Loucy (cell line): ENCODE measurements around the gene MAD1L1.

Experiments used
- H2AFZ ChIP-seq: fragments of 200-600 bp; sonication (generic); 2 replicates; pipeline ENCODE4 v1.6.0; 2016; ENCODE audit warnings: antibody characterized with exemption, mild to moderate bottlenecking, low read length, moderate library complexity
- H3F3A ChIP-seq: fragments of 200-600 bp; 2 replicates; pipeline ENCODE4 v1.6.0; 2016; ENCODE audit warnings: antibody characterized with exemption, low read depth, mild to moderate bottlenecking
- H3K27me3 ChIP-seq: fragments of 200-600 bp; sonication (generic); 2 replicates; pipeline ENCODE4 v1.6.1; 2014; ENCODE audit warnings: low read length, mild to moderate bottlenecking; ENCODE audit not compliant: insufficient read depth, poor library complexity, severe bottlenecking
- H3K36me3 ChIP-seq: fragments of 200-600 bp; sonication (generic); 2 replicates; pipeline ENCODE4 v1.6.1; 2016; ENCODE audit warnings: low read length; ENCODE audit not compliant: insufficient read depth
- H3K4me1 ChIP-seq: fragments of 200-600 bp; sonication (generic); 2 replicates; pipeline ENCODE4 v1.5.1; 2014; ENCODE audit warnings: low read length, mild to moderate bottlenecking; ENCODE audit not compliant: insufficient read depth, poor library complexity, severe bottlenecking
- H3K4me2 ChIP-seq: fragments of 200-600 bp; sonication (generic); 2 replicates; pipeline ENCODE4 v1.6.0; 2014; ENCODE audit warnings: antibody characterized with exemption, low read length, low read depth, mild to moderate bottlenecking; ENCODE audit not compliant: poor library complexity, severe bottlenecking
- H3K4me3 ChIP-seq: fragments of 200-600 bp; sonication (generic); 2 replicates; pipeline ENCODE4 v1.5.1; 2014; ENCODE audit warnings: low read length, mild to moderate bottlenecking, mixed read lengths; ENCODE audit not compliant: poor library complexity, severe bottlenecking
- H3K79me2 ChIP-seq: fragments of 200-600 bp; sonication (generic); 2 replicates; pipeline ENCODE4 v1.6.1; 2014; ENCODE audit warnings: low read length; ENCODE audit not compliant: insufficient read depth
- H3K9ac ChIP-seq: fragments of 200-600 bp; sonication (generic); 2 replicates; pipeline ENCODE4 v1.6.0; 2014; ENCODE audit warnings: mild to moderate bottlenecking, low read depth, low read length, moderate library complexity; ENCODE audit not compliant: poor library complexity, severe bottlenecking
- H3K9me2 ChIP-seq: fragments of 200-600 bp; sonication (generic); replicated peaks from 2 replicates; pipeline ENCODE4 v1.6.1; 2016; ENCODE audit warnings: low read depth, low read length, mixed read lengths
- H3K9me3 ChIP-seq: fragments of 200-600 bp; sonication (generic); 2 replicates; pipeline ENCODE4 v1.6.1; 2014; ENCODE audit warnings: mild to moderate bottlenecking, antibody characterized with exemption, low read length, low read depth; ENCODE audit not compliant: insufficient read depth
- H4K20me1 ChIP-seq: fragments of 200-600 bp; sonication (generic); 2 replicates; pipeline ENCODE4 v1.6.0; 2014; ENCODE audit warnings: antibody characterized with exemption, low read length, mild to moderate bottlenecking; ENCODE audit not compliant: insufficient read depth, poor library complexity, severe bottlenecking
- CTCF ChIP-seq: fragments of 200-600 bp; sonication (generic); conservative IDR thresholded peaks from 2 replicates; pipeline ENCODE4 v1.5.1; 2014; ENCODE audit warnings: mild to moderate bottlenecking, antibody characterized with exemption, low read length
- EZH2phosphoT487 ChIP-seq: fragments of 200-600 bp; IDR thresholded peaks from 2 replicates; pipeline ENCODE4 v1.6.1; 2018; ENCODE audit warnings: antibody characterized with exemption, mild to moderate bottlenecking, moderate library complexity, borderline replicate concordance

The MAD1L1 gene

GRCh38 chr7:1987591-1988532 is 244.9 kb downstream of the MAD1L1 start:
- Histone ChIP-seq H3K4me2 (no peak overlapping the region), H3K9me2 (no peaks in the 10 kb centered on the region)
- TF ChIP-seq EZH2phosphoT487 (no peak), CTCF (no peak)

GRCh38 chr7:1987084-1987535 is 245.6 kb downstream of the MAD1L1 start:
- no peaks in the 10 kb centered on the region for H3K27me3 ChIP-seq
- H4K20me1 ChIP-seq, result peaks cover 3% of the 10 kb centered on the region
- H3K4me2 ChIP-seq, result no peak overlapping the region
- no peak overlapping the region for H3K4me3 ChIP-seq
- H3K9ac ChIP-seq, result no peak overlapping the region
- no peaks in the 10 kb centered on the region for H3K4me1 ChIP-seq
- peaks cover 14% of the 10 kb centered on the region; the same call in 1 of the 2 replicates for H3K36me3 ChIP-seq
- no peaks in the 10 kb centered on the region for H3F3A ChIP-seq
- H2AFZ ChIP-seq, result no peak overlapping the region
- no peaks in the 10 kb centered on the region for H3K9me2 ChIP-seq
- TF ChIP-seq EZH2phosphoT487, result no peak
- no peak for TF ChIP-seq CTCF
- no peaks in the 10 kb centered on the region for H3K79me2 ChIP-seq
- H3K9me3 ChIP-seq, result no peaks in the 10 kb centered on the region

More at GRCh38 chr7:1987591-1988532, 244.9 kb downstream of the MAD1L1 start:
- Histone ChIP-seq H3K9me3 (no peaks in the 10 kb centered on the region), H4K20me1 (peaks cover 3% of the 10 kb centered on the region), H2AFZ (no peak overlapping the region), H3K27me3 (no peaks in the 10 kb centered on the region), H3F3A (no peaks in the 10 kb centered on the region), H3K4me3 (no peak overlapping the region), H3K9ac (no peak overlapping the region), H3K4me1 (no peaks in the 10 kb centered on the region), H3K79me2 (no peaks in the 10 kb centered on the region), H3K36me3 (peaks cover 14% of the 10 kb centered on the region; the same call in 1 of the 2 replicates)

- peaks cover 14% of the 10 kb centered on the region; the same call in 1 of the 2 replicates for H3K36me3 ChIP-seq
- H3K79me2 ChIP-seq, result no peaks in the 10 kb centered on the region
- no peaks in the 10 kb centered on the region for H3K27me3 ChIP-seq
- peaks cover 3% of the 10 kb centered on the region for H4K20me1 ChIP-seq
- H3K4me3 ChIP-seq, result no peak overlapping the region
- no peak overlapping the region for H2AFZ ChIP-seq
- TF ChIP-seq CTCF (no peak), EZH2phosphoT487 (no peak)
- H3K4me2 ChIP-seq, result no peak overlapping the region
- no peak overlapping the region for H3K9ac ChIP-seq
- H3K9me2 ChIP-seq, result no peaks in the 10 kb centered on the region
- H3K4me1 ChIP-seq, result no peaks in the 10 kb centered on the region
- no peaks in the 10 kb centered on the region for H3K9me3 ChIP-seq
- H3F3A ChIP-seq, result no peaks in the 10 kb centered on the region
Measured at GRCh38 chr7:1986366-1987083, 246.2 kb downstream of the MAD1L1 start.
